Measurements from ENCODE around the gene POU6F2. TPM values are rescaled to one million over a fixed set of nuclear protein-coding genes. Genes with fewer than 3 reads are reported as not detected.

The POU6F2 gene
- total and polyA plus RNA-seq, 9 of the 15 experiments (the other 6 are each of a cell fraction or from before 2014, with no cell fraction given): 0.29 to 1.5 (median 0.96) TPM

GRCh38 chr7:39465055-39465929 is 487.6 kb downstream of the POU6F2 start (continued):
- TF ChIP-seq CREBBP (IDR thresholded peaks at IDR 0.05; ENCODE audit: low read depth, low read length): no peak
- peak; percentile 25 for TF ChIP-seq MEIS2 (IDR thresholded peaks at IDR 0.05; ENCODE audit: partially characterized antibody)

- ChIA-PET POLR2A (interaction anchor here (0.6 kb wide), 1 partner anchor 23 kb away, joined by 3 read pairs; no protein-coding TSS in a partner anchor), CTCF (ENCODE audit: low intra/inter-chr PET ratio) (interaction anchor here (0.6 kb wide), 1 partner anchor 533 kb away, joined by 3 read pairs; no protein-coding TSS in a partner anchor)
- no peak for TF ChIP-seq SREBF2 (CRISPR knock-in tag; IDR thresholded peaks at IDR 0.05)
- no peak for TF ChIP-seq CEBPG (CRISPR knock-in tag; IDR thresholded peaks at IDR 0.05)
- TF ChIP-seq CEBPG (tag; conservative IDR thresholded peaks at IDR 0.05 in 1 of 2, IDR thresholded peaks at IDR 0.05 in 1 of 2): peak in 1 of 2 experiments; percentile 64; a peak in 2 of 4 replicates
- TF ChIP-seq BACH1 (tag; IDR thresholded peaks at IDR 0.05): no peak
- no peaks in the 10 kb centered on the region for H3K4me1 ChIP-seq (replicated peaks in 1 of 2; ENCODE audit: control insufficient read depth in 2 of 2, insufficient read depth in 2 of 2, low read length in 2 of 2)
- intact Hi-C loops (cut with micrococcal nuclease) (loop anchor here (5.0 kb wide), 2 partner anchors 49 to 76 kb away; no protein-coding TSS in a partner anchor), in situ Hi-C loops (cut with MboI) (loop anchor here (5.0 to 10.0 kb wide), 2 partner anchors 536 to 663 kb away; no protein-coding TSS in a partner anchor)
- no peak overlapping the region for H3K4me2 ChIP-seq (ENCODE audit: insufficient read depth, low read length)
- no peaks in the 10 kb centered on the region for H3K79me2 ChIP-seq (ENCODE audit: control insufficient read depth, insufficient read depth, low read length)
- DNase-seq (ENCODE audit: extremely low read depth in 1 of 4, low spot score in 3 of 4): no peak
- H3K36me3 ChIP-seq (ENCODE audit: control insufficient read depth, insufficient read depth, low read length): no peaks in the 10 kb centered on the region
- H3K9me3 ChIP-seq (replicated peaks; ENCODE audit: control insufficient read depth, insufficient read depth, low read depth, low read length): no peaks in the 10 kb centered on the region
- H3K27ac ChIP-seq (ENCODE audit: extremely low read depth, low read depth, low read length): no peak overlapping the region
- H4K20me1 ChIP-seq (replicated peaks; ENCODE audit: control insufficient read depth, insufficient read depth, low read length): no peaks in the 10 kb centered on the region
- ATAC-seq: no peak
- no TSS peak for BruUV-seq (replicated peaks)
- H3K9ac ChIP-seq (ENCODE audit: insufficient read depth in 1 of 2, low read depth in 2 of 2, low read length in 2 of 2): no peak overlapping the region
- H3K4me3 ChIP-seq: no peak overlapping the region
- FAIRE-seq: no peak
- peaks cover 4 to 7% of the 10 kb centered on the region in 2 experiments; a peak in 3 of 5 replicates for H3K27me3 ChIP-seq (ENCODE audit: control insufficient read depth in 2 of 2, insufficient read depth in 2 of 2, low read length in 2 of 2)
- no peak overlapping the region for H2AFZ ChIP-seq (ENCODE audit: low read depth, low read length)
- WGBS (ENCODE audit: insufficient coverage, low coverage, missing lambda C conversion rate): 0% methylated on average over 2 of the region's 2 CpGs
- H3K9me1 ChIP-seq (ENCODE audit: control insufficient read depth, insufficient read depth, low read length): no peaks in the 10 kb centered on the region
These were observed 490.6 kb downstream of the POU6F2 start for GRCh38 chr7:39468261-39468660.
